AG08395 (cell line): ENCODE measurements around the gene COL8A2.

ENCODE experiments used
- DNase-seq: peaks from one replicate; pipeline ENCODE4 v3.0.0; 2012; ENCODE audit warnings: mixed read lengths, low spot score

Gene COL8A2

GRCh38 chr1:36157973-36158826 lies 33.2 kb upstream of the COL8A2 start:
- DNase-seq = no peak

- no peak for DNase-seq
Measured at GRCh38 chr1:36157115-36157903, 32.3 kb upstream of the COL8A2 start.

- DNase-seq = no peak
Measured at GRCh38 chr1:36156329-36157114, 31.5 kb upstream of the COL8A2 start.

- DNase-seq = peak; percentile 88
Measured at GRCh38 chr1:36155408-36156328, 30.6 kb upstream of the COL8A2 start, which contains the start of gene MAP7D1. TSS of gene MAP7D1 (plus strand) at chr1:36156160. CDS start at chr1:36156418, 258 bp downstream.

- DNase-seq = no peak
Measured at GRCh38 chr1:36154765-36155407, 29.9 kb upstream of the COL8A2 start.

- DNase-seq = no peak
Measured at GRCh38 chr1:36154335-36154734, 29.3 kb upstream of the COL8A2 start.

GRCh38 chr1:36153476-36153875 lies 28.5 kb upstream of the COL8A2 start:
- DNase-seq = no peak

- DNase-seq = no peak
Measured at GRCh38 chr1:36151845-36152203, 26.8 kb upstream of the COL8A2 start.

- no peak for DNase-seq
Measured at GRCh38 chr1:36151134-36151844, 26.3 kb upstream of the COL8A2 start.

- DNase-seq = peak; percentile 91
Measured at GRCh38 chr1:36150296-36151133, 25.5 kb upstream of the COL8A2 start.

GRCh38 chr1:36149973-36150295 lies 24.9 kb upstream of the COL8A2 start:
- no peak for DNase-seq

GRCh38 chr1:36149237-36149972 lies 24.4 kb upstream of the COL8A2 start, which contains the start of gene TRAPPC3:
TSS of gene TRAPPC3 (minus strand) at chr1:36149486. CDS start at chr1:36149378, 108 bp downstream.
- peak; percentile 98 for DNase-seq

GRCh38 chr1:36148821-36149236 lies 23.8 kb upstream of the COL8A2 start:
- DNase-seq = no peak

- DNase-seq = no peak
Measured at GRCh38 chr1:36144413-36144812, 19.4 kb upstream of the COL8A2 start.

GRCh38 chr1:36143424-36143823 lies 18.4 kb upstream of the COL8A2 start:
- no peak for DNase-seq

GRCh38 chr1:36142121-36142520 lies 17.1 kb upstream of the COL8A2 start:
- no peak for DNase-seq

GRCh38 chr1:36139521-36139920 lies 14.5 kb upstream of the COL8A2 start:
- no peak for DNase-seq

- no peak for DNase-seq
Measured at GRCh38 chr1:36137776-36138175, 12.8 kb upstream of the COL8A2 start.
